ENCODE measurements around the gene MYD88.

- TF ChIP-seq ZBTB7A (IDR thresholded peaks at IDR 0.05; ENCODE audit: low read depth) = no peak
- TF ChIP-seq FOXM1 (IDR thresholded peaks at IDR 0.05; ENCODE audit: borderline replicate concordance, low read depth) = no peak
- TF ChIP-seq REST (IDR thresholded peaks at IDR 0.05; ENCODE audit: low read depth) = no peak
- no peak for TF ChIP-seq MAX (IDR thresholded peaks at IDR 0.05)
- no peak for TF ChIP-seq NFIC (IDR thresholded peaks at IDR 0.05)
- no peak for TF ChIP-seq CEBPB (IDR thresholded peaks at IDR 0.05)
- TF ChIP-seq EP300 (IDR thresholded peaks at IDR 0.05; ENCODE audit: borderline replicate concordance) = no peak
- TF ChIP-seq EGR1 (IDR thresholded peaks at IDR 0.05) = no peak
These were observed 30.5 kb downstream of the MYD88 start for GRCh38 chr3:38169027-38169317.
